Sigmoid colon (tissue), 7 donors: ENCODE data around the gene TMEM259. TPM values are rescaled to one million over a fixed set of nuclear protein-coding genes. Genes with fewer than 3 reads are reported as not detected.
A peak's percentile ranks its signal among the peaks of the same experiment; 100 is the strongest.

Experiments
- DNase-seq: peaks from one replicate; pipeline ENCODE4 v3.0.0-alpha.2; 2019
- H3K27ac ChIP-seq, 4 donors: fragments of 200-600 bp; sonication (generic); one replicate each; pipeline ENCODE4 v1.5.1; 2016 to 2019; ENCODE audit warnings: mild to moderate bottlenecking in 1 of 4
- H3K27me3 ChIP-seq, 3 donors: fragments of 200-600 bp; sonication (generic); one replicate each; pipeline ENCODE4 v1.5.1; 2019; ENCODE audit warnings: mild to moderate bottlenecking in 1 of 3
- H3K36me3 ChIP-seq, 4 donors: fragments of 200-600 bp; sonication (generic); one replicate each; pipeline ENCODE4 v1.5.1; 2016 to 2019
- H3K4me1 ChIP-seq, 4 donors: fragments of 200-600 bp; sonication (generic); one replicate each; pipeline ENCODE4 v1.5.1; 2017 to 2019
- H3K4me3 ChIP-seq, 4 donors: fragments of 200-600 bp; sonication (generic); one replicate each; pipeline ENCODE4 v1.5.1; 2017 to 2019; ENCODE audit warnings: mild to moderate bottlenecking in 2 of 4, moderate library complexity in 1 of 4
- H3K9me3 ChIP-seq, 4 donors: fragments of 200-600 bp in 3 of 4; sonication (generic) in 3 of 4; one replicate each; pipeline versions ENCODE4 v1.5.1 to v1.6.1; 2013 to 2019
- EP300 ChIP-seq, 4 donors: sonication (generic); formaldehyde crosslinking; IDR thresholded peaks; one replicate each; pipeline ENCODE4 v1.6.1; 2017; ENCODE audit warnings: antibody characterized with exemption in 4 of 4
- POLR2A ChIP-seq, 2 donors: fragments of 450-650 bp; IDR thresholded peaks; one replicate each; pipeline ENCODE4 v1.6.1; 2016; ENCODE audit warnings: antibody characterized with exemption in 2 of 2, mild to moderate bottlenecking in 2 of 2, moderate library complexity in 2 of 2
- POLR2AphosphoS5 ChIP-seq, 4 donors: sonication (generic); formaldehyde crosslinking; IDR thresholded peaks; one replicate each; pipeline ENCODE4 v1.6.1; 2017; ENCODE audit warnings: antibody characterized with exemption in 4 of 4
- WGBS, 2 donors: extraction: QIAGEN DNeasy Blood & Tissue Kit; methylation state at CpG; one replicate each; pipeline ENCODE4 v1.1.7; 2013; 5-methylcytosine and 5-hydroxymethylcytosine counted together
- intact Hi-C: fragments of 100-400 bp; cut with DNase I; formaldehyde crosslinking; loops from one replicate; pipeline ENCODE4 v1.15.1; 2023
- polyA plus RNA-seq, 3 donors: library from polyadenylated mRNA; stranded (reverse); fragments of 200-250 nt; gene quantifications; one replicate each; pipeline ENCODE4 v1.2.3, GENCODE V29; 2013
- total RNA-seq, 4 donors: library from RNA; depleted of rRNA; stranded (reverse); fragments of >200 nt; gene quantifications; one replicate each; pipeline ENCODE4 v1.1.0, GENCODE V29; 2016
- TF ChIP-seq, protein P1 (sequence below), 4 experiments: fragments of 450-650 bp in 3 of 4; fragments of 200-600 bp in 1 of 4; IDR thresholded peaks; one replicate each; pipeline ENCODE4 v1.5.1; 2016 to 2019; ENCODE audit warnings: antibody characterized with exemption in 4 of 4, mild to moderate bottlenecking in 3 of 4, moderate library complexity in 2 of 4
- donor health status: healthy with polysubstance abuse.
- donor health status: Bipolar disorder and iron deficiency.
- donor health status: healthy.

The TMEM259 gene
- total and polyA plus RNA-seq, 7 donors: 19.2 to 232 (median 94.5) TPM

DNA sequence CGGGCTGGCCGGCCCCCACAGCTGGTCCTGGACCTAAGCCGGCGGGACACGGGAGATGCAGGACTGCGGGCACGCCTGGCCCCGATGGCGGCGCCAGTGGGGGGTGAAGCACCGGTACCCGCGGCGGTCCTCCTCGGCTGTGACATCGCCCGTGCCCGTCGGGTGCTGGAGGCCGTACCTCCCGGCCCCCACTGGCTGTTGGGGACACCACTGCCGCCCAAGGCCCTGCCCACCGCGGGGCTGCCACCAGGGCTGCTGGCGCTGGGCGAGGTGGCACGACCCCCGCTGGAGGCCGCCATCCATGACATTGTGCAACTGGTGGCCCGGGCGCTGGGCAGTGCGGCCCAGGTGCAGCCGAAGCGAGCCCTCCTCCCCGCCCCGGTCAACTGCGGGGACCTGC, 17.6 kb downstream of the TMEM259 start:
- TF ChIP-seq POLR2AphosphoS5 (IDR thresholded peaks at IDR 0.05) (no peak), EP300 (IDR thresholded peaks at IDR 0.05) (no peak), POLR2A (IDR thresholded peaks at IDR 0.05) (no peak)
- TF ChIP-seq, protein P1, sequence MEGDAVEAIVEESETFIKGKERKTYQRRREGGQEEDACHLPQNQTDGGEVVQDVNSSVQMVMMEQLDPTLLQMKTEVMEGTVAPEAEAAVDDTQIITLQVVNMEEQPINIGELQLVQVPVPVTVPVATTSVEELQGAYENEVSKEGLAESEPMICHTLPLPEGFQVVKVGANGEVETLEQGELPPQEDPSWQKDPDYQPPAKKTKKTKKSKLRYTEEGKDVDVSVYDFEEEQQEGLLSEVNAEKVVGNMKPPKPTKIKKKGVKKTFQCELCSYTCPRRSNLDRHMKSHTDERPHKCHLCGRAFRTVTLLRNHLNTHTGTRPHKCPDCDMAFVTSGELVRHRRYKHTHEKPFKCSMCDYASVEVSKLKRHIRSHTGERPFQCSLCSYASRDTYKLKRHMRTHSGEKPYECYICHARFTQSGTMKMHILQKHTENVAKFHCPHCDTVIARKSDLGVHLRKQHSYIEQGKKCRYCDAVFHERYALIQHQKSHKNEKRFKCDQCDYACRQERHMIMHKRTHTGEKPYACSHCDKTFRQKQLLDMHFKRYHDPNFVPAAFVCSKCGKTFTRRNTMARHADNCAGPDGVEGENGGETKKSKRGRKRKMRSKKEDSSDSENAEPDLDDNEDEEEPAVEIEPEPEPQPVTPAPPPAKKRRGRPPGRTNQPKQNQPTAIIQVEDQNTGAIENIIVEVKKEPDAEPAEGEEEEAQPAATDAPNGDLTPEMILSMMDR (IDR thresholded peaks at IDR 0.05): no peak
- WGBS, 2 donors: 82 to 89% methylated on average over 37 of the region's 37 CpGs
- Histone ChIP-seq H3K36me3 (no peaks in the 10 kb centered on the region), H3K27me3 (peaks cover 24 to 53% (median 46%) of the 10 kb centered on the region in 3 donors), H3K4me1 (peaks cover 0 to 20% (median 16%) of the 10 kb centered on the region in 4 donors), H3K9me3 (no peaks in the 10 kb centered on the region), H3K4me3 (no peak overlapping the region), H3K27ac (no peak overlapping the region)
- DNase-seq: no peak
- intact Hi-C loops: no loop called here

DNA sequence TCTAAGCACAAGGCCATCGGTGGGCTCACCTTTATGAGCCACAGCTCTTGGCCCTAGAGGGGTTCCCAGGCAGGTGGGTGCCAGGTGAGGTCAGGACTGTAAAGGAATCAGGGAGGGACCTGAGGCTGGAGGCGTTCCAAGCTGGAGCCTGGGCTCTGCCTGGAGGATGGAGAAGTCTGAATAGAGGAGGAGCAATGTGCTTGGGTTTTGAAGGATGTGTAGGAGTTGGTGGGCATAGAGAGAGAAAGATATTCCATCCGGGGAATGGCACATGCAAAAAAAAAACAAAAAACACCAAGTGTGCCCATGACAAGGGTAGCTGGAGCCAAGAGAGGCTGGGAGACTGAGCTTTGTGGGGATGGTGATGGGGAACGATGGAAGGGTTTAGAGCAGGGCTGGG, 18.3 kb downstream of the TMEM259 start:
- intact Hi-C loops: no loop called here
- DNase-seq: no peak

DNA sequence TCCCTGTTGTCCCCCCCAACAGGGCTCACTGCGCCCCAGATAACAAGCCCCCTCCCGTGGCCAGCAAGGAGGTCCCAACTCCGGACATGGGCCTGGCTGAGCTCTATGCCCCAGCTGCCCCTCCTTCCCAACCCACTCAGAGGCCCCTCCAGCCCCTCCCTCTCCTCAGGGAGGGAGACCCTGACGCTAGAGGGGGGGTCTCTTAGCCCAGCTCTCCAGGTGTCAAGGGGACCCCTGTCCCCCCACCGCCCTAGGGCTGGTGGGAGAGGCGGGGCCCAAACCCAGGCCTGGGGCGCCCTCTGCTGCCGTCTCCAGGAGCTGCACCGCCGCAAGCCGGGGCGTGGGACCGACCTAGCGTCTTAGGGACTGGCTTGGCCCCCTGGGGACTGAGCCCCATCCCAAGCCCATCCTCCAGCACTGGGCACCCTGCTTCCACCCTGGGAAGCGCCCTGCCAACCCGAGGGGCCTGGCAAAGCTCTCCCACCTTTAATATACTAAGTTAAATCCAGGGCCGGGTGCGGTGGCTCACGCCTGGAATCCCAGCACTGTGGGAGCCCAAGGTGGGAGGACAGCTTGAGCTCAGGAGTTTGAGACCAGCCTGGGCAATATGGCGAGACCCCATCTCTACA, 19.3 kb downstream of the TMEM259 start:
- Histone ChIP-seq H3K9me3 (no peaks in the 10 kb centered on the region), H3K27ac (no peak overlapping the region), H3K36me3 (no peaks in the 10 kb centered on the region), H3K4me3 (no peak overlapping the region), H3K27me3 (peaks cover 32 to 70% (median 63%) of the 10 kb centered on the region in 3 donors), H3K4me1 (peaks cover 0 to 21% (median 16%) of the 10 kb centered on the region in 4 donors)
- 4 to 10% methylated on average over 20 of the region's 20 CpGs for WGBS, 2 donors
- DNase-seq: no peak
- TF ChIP-seq, protein P1 (IDR thresholded peaks at IDR 0.05): peak; percentile 76 to 94 (median 80)
- TF ChIP-seq POLR2A (IDR thresholded peaks at IDR 0.05): no peak
- no peak for TF ChIP-seq EP300 (IDR thresholded peaks at IDR 0.05)
- no peak for TF ChIP-seq POLR2AphosphoS5 (IDR thresholded peaks at IDR 0.05)
- intact Hi-C loops: no loop called here

More for the DNA sequence above, 18.3 kb downstream of the TMEM259 start:
- H3K4me3 ChIP-seq: no peak overlapping the region
- peaks cover 25 to 60% (median 53%) of the 10 kb centered on the region in 3 donors for H3K27me3 ChIP-seq
- WGBS, 2 donors: 62 to 79% methylated on average over 4 of the region's 4 CpGs
- TF ChIP-seq, protein P1 (IDR thresholded peaks at IDR 0.05): no peak
- no peak for TF ChIP-seq POLR2A (IDR thresholded peaks at IDR 0.05)
- no peak for TF ChIP-seq POLR2AphosphoS5 (IDR thresholded peaks at IDR 0.05)
- no peak for TF ChIP-seq EP300 (IDR thresholded peaks at IDR 0.05)
- H3K27ac ChIP-seq: no peak overlapping the region
- H3K4me1 ChIP-seq: peaks cover 0 to 20% (median 16%) of the 10 kb centered on the region in 4 donors
- H3K36me3 ChIP-seq: no peaks in the 10 kb centered on the region
- no peaks in the 10 kb centered on the region for H3K9me3 ChIP-seq

DNA sequence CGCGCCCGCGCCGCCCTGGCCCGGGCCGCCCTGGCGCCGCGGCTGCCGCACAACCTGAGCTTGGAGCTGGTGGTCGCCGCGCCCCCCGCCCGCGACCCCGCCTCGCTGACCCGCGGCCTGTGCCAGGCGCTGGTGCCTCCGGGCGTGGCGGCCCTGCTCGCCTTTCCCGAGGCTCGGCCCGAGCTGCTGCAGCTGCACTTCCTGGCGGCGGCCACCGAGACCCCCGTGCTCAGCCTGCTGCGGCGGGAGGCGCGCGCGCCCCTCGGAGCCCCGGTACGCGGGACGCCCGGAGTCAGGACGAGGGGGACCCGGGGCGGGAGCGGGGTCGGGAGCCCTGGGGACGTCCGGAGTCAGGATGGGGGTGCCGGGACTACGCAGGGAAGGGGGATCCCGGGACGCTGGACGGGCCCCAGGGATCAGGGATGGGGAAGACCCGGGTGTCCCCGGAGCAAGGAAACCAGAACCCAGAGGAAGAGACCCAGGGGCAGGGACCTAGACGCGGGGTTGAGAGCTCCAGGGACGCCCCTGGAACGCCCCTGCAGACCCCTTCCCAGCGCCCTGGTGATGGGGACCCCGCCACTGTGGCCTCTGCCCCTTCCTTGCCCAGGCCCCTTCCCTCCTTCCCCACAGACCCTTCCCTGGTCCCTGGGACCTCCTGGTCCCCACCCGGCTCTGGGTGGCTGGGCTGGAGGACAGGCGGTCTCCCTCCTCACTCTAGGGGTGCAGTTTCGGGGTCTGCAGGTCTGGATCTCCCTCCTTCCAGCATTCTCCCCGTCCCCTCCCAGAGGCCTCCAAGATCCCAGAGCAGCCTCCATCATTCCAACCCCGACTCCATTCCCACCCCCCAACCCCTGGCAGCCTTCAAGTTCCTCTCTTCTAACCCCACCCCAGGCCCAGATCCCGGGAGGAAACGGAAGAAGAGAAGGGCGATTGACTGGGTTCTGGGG, 20.1 kb downstream of the TMEM259 start:
- no peaks in the 10 kb centered on the region for H3K36me3 ChIP-seq
- 4 to 6% methylated on average over 73 of the region's 73 CpGs for WGBS, 2 donors
- H3K27me3 ChIP-seq: peaks cover 40 to 78% (median 70%) of the 10 kb centered on the region in 3 donors
- no peak overlapping the region for H3K27ac ChIP-seq
- peak overlapping the region in 1 of 4 donors; percentile 10 for H3K4me3 ChIP-seq
- DNase-seq: no peak
- peaks cover 0 to 29% (median 24%) of the 10 kb centered on the region in 4 donors for H3K4me1 ChIP-seq
- intact Hi-C loops: no loop called here
- TF ChIP-seq, protein P1 (IDR thresholded peaks at IDR 0.05): no peak
- no peak for TF ChIP-seq POLR2AphosphoS5 (IDR thresholded peaks at IDR 0.05)
- no peak for TF ChIP-seq EP300 (IDR thresholded peaks at IDR 0.05)
- TF ChIP-seq POLR2A (IDR thresholded peaks at IDR 0.05): no peak
- H3K9me3 ChIP-seq: no peaks in the 10 kb centered on the region
